Breast epithelium (tissue), 3 donors: ENCODE measurements around the gene TMEM273.

Experiments used
- POLR2A ChIP-seq: fragments of 450-650 bp; IDR thresholded peaks from one replicate; pipeline ENCODE4 v1.6.1; 2016; ENCODE audit warnings: antibody characterized with exemption, mild to moderate bottlenecking, moderate library complexity
- POLR2AphosphoS5 ChIP-seq, 3 donors: sonication (generic); formaldehyde crosslinking; IDR thresholded peaks; one replicate each; pipeline ENCODE4 v1.6.1; 2017; ENCODE audit warnings: antibody characterized with exemption in 3 of 3
- TF ChIP-seq, protein P1 (sequence below), 3 donors: fragments of 450-650 bp; IDR thresholded peaks; one replicate each; pipeline ENCODE4 v1.5.1; 2016 to 2017; ENCODE audit warnings: antibody characterized with exemption in 3 of 3, mild to moderate bottlenecking in 3 of 3, moderate library complexity in 3 of 3

DNA sequence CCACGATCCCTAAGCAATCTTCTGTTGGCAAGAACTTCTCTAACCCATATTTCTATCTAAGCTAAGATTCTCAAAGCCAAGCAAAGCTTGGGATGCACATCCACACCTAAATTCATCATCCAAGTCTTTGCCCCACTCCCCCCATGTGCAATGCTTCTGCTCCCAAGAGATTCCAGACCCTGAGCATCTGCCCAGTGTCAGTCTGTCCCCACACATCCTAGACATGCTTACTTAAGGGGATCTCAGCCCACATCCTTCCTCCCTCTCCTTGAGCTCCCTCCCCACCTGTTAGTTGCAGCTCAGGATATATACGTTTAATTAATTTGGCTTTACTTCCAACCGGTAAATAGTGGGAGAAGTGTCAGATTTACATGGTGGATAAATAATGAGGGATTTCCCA is 17.0 kb upstream of the TMEM273 start:
- TF ChIP-seq POLR2A (no peak), POLR2AphosphoS5 (IDR thresholded peaks at IDR 0.05) (no peak)
- TF ChIP-seq, protein P1, sequence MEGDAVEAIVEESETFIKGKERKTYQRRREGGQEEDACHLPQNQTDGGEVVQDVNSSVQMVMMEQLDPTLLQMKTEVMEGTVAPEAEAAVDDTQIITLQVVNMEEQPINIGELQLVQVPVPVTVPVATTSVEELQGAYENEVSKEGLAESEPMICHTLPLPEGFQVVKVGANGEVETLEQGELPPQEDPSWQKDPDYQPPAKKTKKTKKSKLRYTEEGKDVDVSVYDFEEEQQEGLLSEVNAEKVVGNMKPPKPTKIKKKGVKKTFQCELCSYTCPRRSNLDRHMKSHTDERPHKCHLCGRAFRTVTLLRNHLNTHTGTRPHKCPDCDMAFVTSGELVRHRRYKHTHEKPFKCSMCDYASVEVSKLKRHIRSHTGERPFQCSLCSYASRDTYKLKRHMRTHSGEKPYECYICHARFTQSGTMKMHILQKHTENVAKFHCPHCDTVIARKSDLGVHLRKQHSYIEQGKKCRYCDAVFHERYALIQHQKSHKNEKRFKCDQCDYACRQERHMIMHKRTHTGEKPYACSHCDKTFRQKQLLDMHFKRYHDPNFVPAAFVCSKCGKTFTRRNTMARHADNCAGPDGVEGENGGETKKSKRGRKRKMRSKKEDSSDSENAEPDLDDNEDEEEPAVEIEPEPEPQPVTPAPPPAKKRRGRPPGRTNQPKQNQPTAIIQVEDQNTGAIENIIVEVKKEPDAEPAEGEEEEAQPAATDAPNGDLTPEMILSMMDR (IDR thresholded peaks at IDR 0.05): no peak
